A549 (cell line): ENCODE data around the gene AGRN.
"Not testable (repeated sequence)": the region's sequence is repeated elsewhere in the genome, so short reads cannot be mapped to it uniquely, and the experiment has no call there.

Experiments used
- CTCF ChIP-seq: fragments of >200 bp; sonication (Bioruptor Twin); formaldehyde crosslinking; IDR thresholded peaks from 3 replicates; pipeline ENCODE4 v1.5.1; 2016
- ELK1 ChIP-seq: fragments of 150-350 bp; IDR thresholded peaks from 2 replicates; pipeline ENCODE4 v1.6.1; 2014; ENCODE audit warnings: low read depth, mild to moderate bottlenecking, low read length
- HEYL ChIP-seq: fragments of 250-450 bp; sonication (Bioruptor Pico); IDR thresholded peaks from 2 replicates; pipeline ENCODE4 v1.8.0; 2021; ENCODE audit warnings: mild to moderate bottlenecking, moderate library complexity
- POLR2A ChIP-seq: IDR thresholded peaks from 2 replicates; pipeline ENCODE4 v1.6.1; 2012; ENCODE audit warnings: mild to moderate bottlenecking, low read length
- RAD21 ChIP-seq, 2 experiments: fragments of >200 bp in 1 of 2; sonication (Bioruptor Twin) in 1 of 2; formaldehyde crosslinking in 1 of 2; IDR thresholded peaks in 1 of 2; conservative IDR thresholded peaks in 1 of 2; 2 replicates in 1 of 2; 3 replicates in 1 of 2; pipeline ENCODE4 v1.6.1; 2012 to 2018; ENCODE audit warnings: inconsistent platforms in 1 of 2
- TF ChIP-seq, protein P1 (sequence below): IDR thresholded peaks from 2 replicates; pipeline ENCODE4 v1.6.1; 2012

DNA sequence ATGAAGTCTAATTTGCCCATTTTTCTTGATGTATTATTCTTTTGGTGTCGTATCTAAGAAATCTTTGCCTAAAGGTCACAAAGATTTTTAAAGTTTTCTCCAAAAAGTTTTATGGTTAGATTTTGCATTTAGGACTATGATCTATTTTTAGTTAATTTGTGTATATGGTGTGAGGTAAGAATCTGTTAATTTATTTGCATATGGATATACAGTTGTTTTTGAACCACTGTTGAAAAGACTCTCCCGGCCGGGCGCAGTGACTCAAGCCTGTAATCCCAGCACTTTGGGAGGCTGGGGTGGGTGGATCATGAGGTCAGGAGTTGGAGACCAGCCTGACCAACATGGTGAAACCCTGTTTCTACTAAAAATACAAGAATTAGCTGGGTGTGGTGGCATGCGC is 31.9 kb upstream of the AGRN start:
- TF ChIP-seq POLR2A; ELK1; CTCF; RAD21 (conservative IDR thresholded peaks at IDR 0.05 in 1 of 2, IDR thresholded peaks at IDR 0.05 in 1 of 2); HEYL (CRISPR knock-in tag): not testable (repeated sequence)
- TF ChIP-seq, protein P1, sequence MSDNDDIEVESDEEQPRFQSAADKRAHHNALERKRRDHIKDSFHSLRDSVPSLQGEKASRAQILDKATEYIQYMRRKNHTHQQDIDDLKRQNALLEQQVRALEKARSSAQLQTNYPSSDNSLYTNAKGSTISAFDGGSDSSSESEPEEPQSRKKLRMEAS, result not testable (repeated sequence)
